ENCODE results near the gene GPC3. TPM values are rescaled to one million over a fixed set of nuclear protein-coding genes. Genes with fewer than 3 reads are reported as not detected.

Gene GPC3
- total RNA-seq, 4 donors from 2014 or later, result 0.82 to 4.9 (median 1.8) TPM

GRCh38 chrX:133973704-133974103, 11.7 kb downstream of the GPC3 start:
- TF ChIP-seq POLR2AphosphoS5 (IDR thresholded peaks at IDR 0.05), result no peak
- no peak for TF ChIP-seq POLR2A (IDR thresholded peaks at IDR 0.05)
- no peak for TF ChIP-seq CTCF (IDR thresholded peaks at IDR 0.05)
- TF ChIP-seq EP300 (IDR thresholded peaks at IDR 0.05; ENCODE audit: low read depth), result no peak
- Histone ChIP-seq H3K9me3 (no peaks in the 10 kb centered on the region), H3K4me3 (no peak overlapping the region), H3K4me1 (no peaks in the 10 kb centered on the region), H3K27ac (no peak overlapping the region), H3K27me3 (no peaks in the 10 kb centered on the region), H3K36me3 (no peaks in the 10 kb centered on the region)
- in situ Hi-C loops (cut with MboI; ENCODE audit: low pct_ligation_motif_present in 1 of 4, low pct_unique_long_range_greater_than_20kb in 1 of 4, low sequenced_read_pairs in 3 of 4), result no loop called here
- intact Hi-C loops (cut with DNase I; ENCODE audit: low total_unique reads), result no loop called here
- no peak for DNase-seq
- 70% methylated on average over 4 of the region's 4 CpGs; no CpG with 5 or more reads in 1 of the 2 donors for WGBS, 2 donors (ENCODE audit: low coverage in 1 of 2)

- Histone ChIP-seq H3K4me1 (no peaks in the 10 kb centered on the region), H3K27ac (no peak overlapping the region), H3K36me3 (no peaks in the 10 kb centered on the region), H3K4me3 (no peak overlapping the region), H3K27me3 (no peaks in the 10 kb centered on the region), H3K9me3 (no peaks in the 10 kb centered on the region)
- 73% methylated on average over 4 of the region's 4 CpGs; no CpG with 5 or more reads in 1 of the 2 donors for WGBS, 2 donors (ENCODE audit: low coverage in 1 of 2)
- in situ Hi-C loops (cut with MboI; ENCODE audit: low pct_ligation_motif_present in 1 of 4, low pct_unique_long_range_greater_than_20kb in 1 of 4, low sequenced_read_pairs in 3 of 4) (no loop called here), intact Hi-C loops (cut with DNase I; ENCODE audit: low total_unique reads) (no loop called here)
- TF ChIP-seq POLR2A (IDR thresholded peaks at IDR 0.05), result no peak
- no peak for TF ChIP-seq POLR2AphosphoS5 (IDR thresholded peaks at IDR 0.05)
- DNase-seq, result no peak
These were observed 12.5 kb downstream of the GPC3 start for GRCh38 chrX:133972916-133973315.

GRCh38 chrX:133971586-133971985, 13.8 kb downstream of the GPC3 start:
- no peak for DNase-seq
- Histone ChIP-seq H3K4me1 (no peaks in the 10 kb centered on the region), H3K4me3 (no peak overlapping the region), H3K36me3 (no peaks in the 10 kb centered on the region), H3K9me3 (no peaks in the 10 kb centered on the region), H3K27me3 (no peaks in the 10 kb centered on the region), H3K27ac (no peak overlapping the region)
- intact Hi-C loops (cut with DNase I; ENCODE audit: low total_unique reads), result no loop called here
- TF ChIP-seq POLR2A (IDR thresholded peaks at IDR 0.05), result no peak
- no peak for TF ChIP-seq CTCF (IDR thresholded peaks at IDR 0.05)
- TF ChIP-seq POLR2AphosphoS5 (IDR thresholded peaks at IDR 0.05), result no peak
- no peak for TF ChIP-seq EP300 (IDR thresholded peaks at IDR 0.05; ENCODE audit: low read depth)
- in situ Hi-C loops (cut with MboI; ENCODE audit: low pct_ligation_motif_present in 1 of 4, low pct_unique_long_range_greater_than_20kb in 1 of 4, low sequenced_read_pairs in 3 of 4), result no loop called here
- 72% methylated on average over 3 of the region's 3 CpGs; no CpG with 5 or more reads in 1 of the 2 donors for WGBS, 2 donors (ENCODE audit: low coverage in 1 of 2)

GRCh38 chrX:133970076-133970475, 15.3 kb downstream of the GPC3 start:
- no peak for DNase-seq
- intact Hi-C loops (cut with DNase I; ENCODE audit: low total_unique reads) (no loop called here), in situ Hi-C loops (cut with MboI; ENCODE audit: low pct_ligation_motif_present in 1 of 4, low pct_unique_long_range_greater_than_20kb in 1 of 4, low sequenced_read_pairs in 3 of 4) (no loop called here)
- Histone ChIP-seq H3K4me3 (no peak overlapping the region), H3K36me3 (no peaks in the 10 kb centered on the region), H3K27ac (no peak overlapping the region), H3K9me3 (no peaks in the 10 kb centered on the region), H3K4me1 (no peaks in the 10 kb centered on the region), H3K27me3 (no peaks in the 10 kb centered on the region)
- TF ChIP-seq EP300 (IDR thresholded peaks at IDR 0.05; ENCODE audit: low read depth) (no peak), POLR2A (IDR thresholded peaks at IDR 0.05) (no peak), CTCF (IDR thresholded peaks at IDR 0.05) (no peak), POLR2AphosphoS5 (IDR thresholded peaks at IDR 0.05) (no peak)
- WGBS, 2 donors (ENCODE audit: low coverage in 1 of 2), result 57 to 60% methylated on average over 1 to 5 of the region's 5 CpGs

GRCh38 chrX:133969191-133969590, 16.2 kb downstream of the GPC3 start:
- DNase-seq, result no peak
- Histone ChIP-seq H3K4me1 (no peaks in the 10 kb centered on the region), H3K9me3 (no peaks in the 10 kb centered on the region), H3K27ac (no peak overlapping the region), H3K36me3 (no peaks in the 10 kb centered on the region), H3K27me3 (no peaks in the 10 kb centered on the region), H3K4me3 (no peak overlapping the region)
- in situ Hi-C loops (cut with MboI; ENCODE audit: low pct_ligation_motif_present in 1 of 4, low pct_unique_long_range_greater_than_20kb in 1 of 4, low sequenced_read_pairs in 3 of 4) (no loop called here), intact Hi-C loops (cut with DNase I; ENCODE audit: low total_unique reads) (no loop called here)
- WGBS, 2 donors (ENCODE audit: low coverage in 1 of 2), result 61 to 75% methylated on average over 1 to 3 of the region's 3 CpGs
- no peak for TF ChIP-seq POLR2AphosphoS5 (IDR thresholded peaks at IDR 0.05)
- no peak for TF ChIP-seq CTCF (IDR thresholded peaks at IDR 0.05)
- TF ChIP-seq EP300 (IDR thresholded peaks at IDR 0.05; ENCODE audit: low read depth), result no peak
- TF ChIP-seq POLR2A (IDR thresholded peaks at IDR 0.05), result no peak
